ENCODE results near the gene SPINK1.

SPINK1 gene

DNA sequence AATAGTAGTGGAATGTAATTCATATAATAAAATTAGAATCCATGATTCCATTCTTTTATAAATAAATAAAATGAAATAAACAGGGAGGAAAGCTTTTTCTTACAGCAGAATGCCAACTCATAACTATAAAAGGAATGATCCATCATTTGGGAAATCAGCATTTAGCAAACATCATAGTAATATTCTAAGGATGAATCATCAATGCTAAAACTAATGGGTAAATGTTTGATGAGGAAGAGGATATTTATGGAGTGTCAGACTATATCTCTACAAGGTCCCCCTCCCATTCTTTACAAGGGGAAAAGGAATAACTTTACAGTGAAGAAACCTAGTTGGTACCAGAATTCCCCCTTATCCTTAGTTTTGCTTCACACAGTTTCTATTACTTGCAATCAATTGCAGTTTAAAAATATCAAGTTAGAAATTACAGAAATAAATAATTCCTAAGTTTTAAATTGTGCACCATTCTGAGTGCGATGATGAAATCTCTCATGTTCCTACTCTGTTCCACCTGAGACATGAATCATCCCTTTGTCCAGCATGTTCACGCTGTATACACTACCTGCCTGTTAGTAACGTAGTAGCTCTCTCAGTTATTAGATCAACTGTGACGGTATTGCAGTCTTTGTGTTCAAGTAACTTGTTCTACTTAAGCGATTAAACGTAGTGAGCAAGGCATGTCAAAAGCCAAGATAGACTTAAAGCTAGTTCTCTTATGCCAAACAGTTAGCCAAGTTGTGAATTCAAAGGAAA, 34.7 kb downstream of the SPINK1 start:
- H3K4me3 ChIP-seq (ENCODE audit: low read depth, low read length) = no peak overlapping the region
- DNase-seq (ENCODE audit: low read depth) = no peak
- in situ Hi-C loops (cut with HindIII; ENCODE audit: low sequenced_read_pairs) = no loop called here
- TF ChIP-seq, protein P1, sequence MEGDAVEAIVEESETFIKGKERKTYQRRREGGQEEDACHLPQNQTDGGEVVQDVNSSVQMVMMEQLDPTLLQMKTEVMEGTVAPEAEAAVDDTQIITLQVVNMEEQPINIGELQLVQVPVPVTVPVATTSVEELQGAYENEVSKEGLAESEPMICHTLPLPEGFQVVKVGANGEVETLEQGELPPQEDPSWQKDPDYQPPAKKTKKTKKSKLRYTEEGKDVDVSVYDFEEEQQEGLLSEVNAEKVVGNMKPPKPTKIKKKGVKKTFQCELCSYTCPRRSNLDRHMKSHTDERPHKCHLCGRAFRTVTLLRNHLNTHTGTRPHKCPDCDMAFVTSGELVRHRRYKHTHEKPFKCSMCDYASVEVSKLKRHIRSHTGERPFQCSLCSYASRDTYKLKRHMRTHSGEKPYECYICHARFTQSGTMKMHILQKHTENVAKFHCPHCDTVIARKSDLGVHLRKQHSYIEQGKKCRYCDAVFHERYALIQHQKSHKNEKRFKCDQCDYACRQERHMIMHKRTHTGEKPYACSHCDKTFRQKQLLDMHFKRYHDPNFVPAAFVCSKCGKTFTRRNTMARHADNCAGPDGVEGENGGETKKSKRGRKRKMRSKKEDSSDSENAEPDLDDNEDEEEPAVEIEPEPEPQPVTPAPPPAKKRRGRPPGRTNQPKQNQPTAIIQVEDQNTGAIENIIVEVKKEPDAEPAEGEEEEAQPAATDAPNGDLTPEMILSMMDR (IDR thresholded peaks at IDR 0.05; ENCODE audit: low read depth, low read length, missing control alignments) = no peak

DNA sequence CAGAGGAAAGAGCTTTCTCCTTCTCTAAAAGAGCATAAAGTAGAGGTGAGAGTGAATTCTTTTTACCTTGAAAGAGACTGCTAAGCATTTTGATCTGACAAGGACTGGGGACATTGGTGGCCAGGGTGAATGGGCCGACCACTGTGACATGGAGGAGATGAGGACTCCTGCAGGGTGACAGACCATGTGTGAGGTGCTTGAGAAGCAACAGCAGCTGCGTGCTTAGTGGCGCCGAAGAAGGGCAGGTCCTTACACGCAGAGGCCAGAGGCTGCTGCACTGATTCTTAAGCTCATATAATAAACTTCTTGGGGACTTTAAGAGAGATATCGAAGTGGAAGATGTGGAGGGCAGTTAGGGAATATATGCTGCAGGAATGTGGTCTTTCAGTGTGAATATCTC, 40.3 kb downstream of the SPINK1 start:
- in situ Hi-C loops (cut with HindIII; ENCODE audit: low sequenced_read_pairs) = no loop called here
- no peak for DNase-seq (ENCODE audit: low read depth)
- H3K4me3 ChIP-seq (ENCODE audit: low read depth, low read length) = no peak overlapping the region
- TF ChIP-seq, protein P1 (IDR thresholded peaks at IDR 0.05; ENCODE audit: low read depth, low read length, missing control alignments) = no peak

DNA sequence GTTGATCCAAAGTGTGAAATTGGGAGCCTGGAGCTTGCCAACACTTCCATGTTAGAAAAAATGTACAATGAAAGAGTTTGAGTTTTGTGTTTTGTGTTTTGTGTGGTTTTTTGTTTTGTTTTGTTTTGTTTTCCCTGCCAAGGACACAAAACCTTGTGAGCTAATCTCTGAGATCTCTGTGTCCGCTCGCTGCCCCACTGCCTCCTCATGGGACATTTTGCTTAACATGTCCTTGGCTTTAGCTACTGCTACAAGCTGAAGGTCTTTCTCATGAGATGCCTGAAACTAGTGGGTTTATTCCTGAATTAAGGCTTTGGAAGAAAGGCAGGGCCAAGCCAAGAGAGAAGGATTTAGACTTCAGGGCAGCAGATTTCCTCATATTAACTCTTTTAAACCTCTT, 41.7 kb downstream of the SPINK1 start:
- in situ Hi-C loops (cut with HindIII; ENCODE audit: low sequenced_read_pairs) = no loop called here
- TF ChIP-seq, protein P1 (IDR thresholded peaks at IDR 0.05; ENCODE audit: low read depth, low read length, missing control alignments) = no peak
- H3K4me3 ChIP-seq (ENCODE audit: low read depth, low read length) = no peak overlapping the region
- DNase-seq (ENCODE audit: low read depth) = no peak

DNA sequence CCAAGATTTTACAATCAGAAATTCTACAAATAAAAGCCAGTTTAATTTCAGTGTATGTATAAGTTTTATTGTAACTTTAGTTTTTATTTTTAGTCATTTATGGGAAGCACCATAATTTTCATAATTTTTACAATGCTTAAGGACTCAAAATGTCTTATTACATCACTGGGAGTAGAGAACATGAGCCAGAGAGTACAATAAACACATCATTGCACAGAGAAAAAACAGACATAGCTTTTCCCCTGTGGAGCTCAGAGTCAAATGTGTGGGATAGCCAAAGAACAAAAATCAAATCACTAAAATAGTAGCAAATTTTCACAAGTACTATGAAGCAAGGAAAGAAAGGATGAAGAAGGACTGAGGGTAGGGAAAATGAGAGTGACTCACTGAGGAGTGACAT, 43.4 kb downstream of the SPINK1 start:
- DNase-seq (ENCODE audit: low read depth) = no peak
- in situ Hi-C loops (cut with HindIII; ENCODE audit: low sequenced_read_pairs) = no loop called here
- no peak overlapping the region for H3K4me3 ChIP-seq (ENCODE audit: low read depth, low read length)
- TF ChIP-seq, protein P1 (IDR thresholded peaks at IDR 0.05; ENCODE audit: low read depth, low read length, missing control alignments) = no peak

DNA sequence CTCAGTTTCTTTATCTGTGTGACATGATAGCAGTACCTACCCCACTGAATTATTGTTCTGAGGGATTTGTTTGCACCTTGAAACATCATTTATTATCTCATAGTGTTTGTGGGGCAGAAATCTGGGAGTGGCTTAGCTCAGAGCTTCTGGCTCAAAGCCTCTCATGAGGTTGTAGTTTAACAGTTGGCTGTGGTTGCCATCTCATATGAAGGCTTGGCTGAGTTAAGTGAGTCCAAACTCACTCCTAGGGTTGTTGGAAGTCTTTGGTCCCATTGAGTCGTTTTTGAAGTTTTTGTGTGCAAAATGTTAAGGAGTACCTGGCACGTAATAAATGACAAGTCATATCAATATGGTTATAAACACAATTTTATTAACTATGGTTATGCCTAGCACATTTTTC, 45.3 kb downstream of the SPINK1 start:
- no peak for DNase-seq (ENCODE audit: low read depth)
- TF ChIP-seq, protein P1 (IDR thresholded peaks at IDR 0.05; ENCODE audit: low read depth, low read length, missing control alignments) = no peak
- in situ Hi-C loops (cut with HindIII; ENCODE audit: low sequenced_read_pairs) = no loop called here
- H3K4me3 ChIP-seq (ENCODE audit: low read depth, low read length) = no peak overlapping the region

DNA sequence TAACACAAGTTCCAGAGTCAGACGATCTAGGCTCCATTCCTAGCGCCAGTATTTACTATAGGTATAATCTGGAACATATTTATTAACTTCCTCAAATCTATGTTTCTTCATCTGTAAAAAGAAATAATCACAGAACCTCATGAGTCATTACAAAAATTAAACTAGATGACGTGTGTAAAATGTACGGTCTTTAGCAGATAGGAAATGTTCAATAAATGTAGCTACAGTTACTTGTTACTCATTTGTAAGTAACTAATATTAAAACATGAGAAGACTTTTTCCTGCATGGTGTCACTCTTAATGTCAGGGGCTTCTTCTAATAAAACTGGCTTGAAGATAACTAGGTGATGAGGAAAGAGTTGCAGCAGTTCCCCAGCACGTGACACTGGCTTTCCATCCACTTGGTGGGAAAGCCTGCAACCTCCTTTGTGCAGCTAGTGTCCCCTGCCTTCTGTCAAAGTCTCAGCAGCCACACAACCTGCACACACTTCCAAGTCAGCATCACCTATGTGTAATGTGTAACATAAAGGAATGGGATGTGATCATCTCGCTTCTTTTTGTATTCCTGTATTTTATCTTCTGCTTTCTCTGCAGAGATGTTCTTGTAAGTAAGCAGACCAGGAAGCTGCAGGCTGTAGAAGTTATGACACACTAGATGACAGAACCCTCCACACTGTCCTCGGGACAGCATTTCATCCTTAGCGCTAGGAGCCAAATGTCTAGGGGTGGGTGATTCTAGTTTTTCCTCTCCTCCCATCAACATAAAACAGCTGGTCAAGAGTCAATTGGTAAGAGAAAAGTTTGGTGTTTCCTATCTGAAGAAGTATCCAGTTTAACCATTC, 47.1 kb downstream of the SPINK1 start:
- in situ Hi-C loops (cut with HindIII; ENCODE audit: low sequenced_read_pairs) = no loop called here
- no peak for DNase-seq (ENCODE audit: low read depth)
- no peak overlapping the region for H3K4me3 ChIP-seq (ENCODE audit: low read depth, low read length)
- TF ChIP-seq, protein P1 (IDR thresholded peaks at IDR 0.05; ENCODE audit: low read depth, low read length, missing control alignments) = no peak
